T47D (cell line): ENCODE data around the gene ORM2.

ENCODE experiments used
- DNase-seq, 2 experiments: peaks; one replicate each; pipeline versions ENCODE4 v3.0.0 to v3.0.0-alpha.2; 2011 to 2012; ENCODE audit warnings: low read depth in 1 of 2, low spot score in 1 of 2
- JUND ChIP-seq: IDR thresholded peaks from 2 replicates; pipeline ENCODE4 v1.6.1; 2012; ENCODE audit warnings: low read depth
- in situ Hi-C: cut with HindIII; loops from 2 replicates; pipeline ENCODE4 v1.10.0; 2016; ENCODE audit warnings: low sequenced_read_pairs, low pct_unique_long_range_greater_than_20kb

ORM2 gene

DNA sequence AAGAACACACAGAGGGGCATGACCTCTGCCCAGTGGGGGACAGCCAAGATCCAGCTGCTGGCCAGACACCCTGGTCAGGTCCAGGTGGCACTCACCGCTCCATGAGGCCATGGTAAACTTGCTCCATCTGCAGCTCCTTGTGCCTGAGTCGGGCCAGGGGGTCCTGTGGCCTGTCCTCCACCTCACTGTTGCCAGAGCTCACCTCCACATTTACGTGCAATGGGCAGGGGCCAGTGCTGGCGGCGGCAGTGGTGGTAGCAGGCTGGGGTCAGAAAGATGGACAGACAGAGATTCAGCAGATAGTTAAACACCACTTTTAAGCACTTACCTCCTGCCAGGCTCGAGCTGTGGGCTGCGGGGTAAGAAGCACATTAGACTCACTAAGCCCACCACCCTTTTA, 30.1 kb downstream of the ORM2 start:
- no peak for DNase-seq
- TF ChIP-seq JUND = no peak
- in situ Hi-C loops = no loop called here

DNA sequence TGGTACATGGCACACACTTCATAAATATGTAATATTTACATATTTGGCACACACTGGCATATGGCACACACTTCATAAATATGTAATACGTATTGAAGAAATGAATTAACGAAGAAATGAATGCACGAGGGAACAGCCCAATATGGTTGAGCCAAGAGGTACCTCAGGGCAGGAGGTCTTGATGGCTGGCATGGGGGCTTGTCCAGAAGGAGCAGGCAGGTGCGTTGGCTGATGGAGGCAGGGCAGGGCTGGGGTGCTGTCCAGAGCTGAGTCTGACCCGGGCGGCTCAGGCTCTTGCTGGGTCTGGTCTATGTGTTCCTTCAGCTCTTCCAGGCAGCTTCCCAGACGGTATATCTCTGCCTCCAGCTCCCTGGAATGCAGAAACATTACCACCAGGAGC, 31.9 kb downstream of the ORM2 start:
- no peak for DNase-seq
- in situ Hi-C loops = no loop called here
- TF ChIP-seq JUND = no peak

DNA sequence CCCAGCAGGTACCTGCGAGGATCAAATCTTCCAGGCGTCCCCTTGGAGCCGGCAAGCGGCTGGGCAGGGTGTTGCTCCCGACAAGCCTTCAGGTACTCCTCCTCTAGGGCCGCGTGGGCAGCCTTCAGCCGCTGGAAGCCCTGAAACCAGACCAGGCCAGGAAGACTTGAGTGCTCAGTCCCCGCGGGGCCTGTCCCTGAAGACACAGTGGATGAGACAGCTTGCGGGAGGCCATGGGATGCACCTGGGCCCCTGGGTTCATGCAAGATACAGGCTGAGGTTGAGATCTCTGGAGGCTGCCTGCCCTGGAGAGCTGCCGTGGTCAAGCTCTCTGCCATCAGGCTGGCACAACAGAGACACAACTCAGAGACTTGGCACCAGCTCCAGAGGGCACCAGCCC, 32.7 kb downstream of the ORM2 start:
- in situ Hi-C loops = no loop called here
- no peak for TF ChIP-seq JUND
- DNase-seq = no peak

DNA sequence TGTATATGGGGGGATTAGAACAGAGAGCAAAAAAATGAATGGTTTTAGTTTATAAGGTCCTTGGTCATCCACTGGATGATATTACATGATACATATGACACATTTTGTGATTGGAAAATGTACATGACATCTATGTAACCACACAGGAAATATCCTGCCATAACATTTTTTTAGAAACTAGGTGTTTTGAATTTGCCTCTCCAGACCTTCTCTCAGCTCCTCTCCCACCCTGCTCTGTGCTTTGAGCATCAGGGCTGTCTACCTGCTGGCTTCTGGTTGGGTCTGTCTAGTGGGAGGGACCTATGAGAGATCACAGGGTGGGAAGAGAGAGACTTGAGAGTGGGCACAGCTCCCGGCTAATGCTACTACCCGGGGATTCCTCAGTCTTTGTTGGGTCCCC, 33.8 kb downstream of the ORM2 start:
- no peak for TF ChIP-seq JUND
- in situ Hi-C loops = no loop called here
- DNase-seq = no peak

DNA sequence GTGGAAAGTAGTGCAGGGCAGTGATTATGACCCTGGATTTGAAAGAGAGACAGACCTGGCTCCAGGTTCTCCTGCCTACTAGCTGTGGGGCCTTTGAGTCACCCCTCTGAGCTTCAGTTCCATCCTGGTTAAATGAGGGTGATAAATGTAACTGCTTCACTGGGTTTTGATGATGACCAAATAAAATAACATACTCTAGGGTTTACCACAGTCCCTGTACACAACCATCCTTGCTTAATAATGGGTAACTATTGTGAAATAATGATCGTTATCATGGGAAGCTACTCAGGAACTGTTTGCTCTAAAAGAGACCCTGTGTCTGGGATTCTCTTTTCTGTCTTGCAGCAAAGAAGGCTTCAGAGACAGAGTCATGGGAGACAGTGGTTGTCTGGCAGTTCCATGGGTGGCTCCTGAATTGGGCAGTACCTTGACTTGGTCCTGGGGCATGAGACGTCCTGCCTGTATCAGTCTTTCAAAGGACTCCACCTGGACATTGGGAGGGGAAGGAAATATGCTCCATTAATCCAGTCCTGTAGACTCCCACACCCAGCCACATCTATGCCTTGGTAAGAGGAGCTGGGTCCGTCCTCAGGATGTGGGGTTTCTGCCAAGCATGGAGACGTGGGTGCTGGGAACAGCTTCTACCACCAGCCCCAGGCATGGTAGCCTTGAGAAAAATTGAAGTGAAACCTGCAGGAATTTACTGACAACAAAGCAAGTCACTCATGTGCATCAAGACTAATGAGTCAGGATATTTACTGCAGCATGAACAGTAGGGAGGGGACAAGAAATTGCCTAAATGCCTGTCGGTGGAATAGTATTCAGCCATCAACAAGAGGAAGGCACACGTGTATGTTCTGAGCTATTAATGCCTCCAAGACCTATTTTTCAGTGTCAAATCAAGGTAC, 34.7 kb downstream of the ORM2 start:
- in situ Hi-C loops = no loop called here
- DNase-seq = peak in 1 of 2 experiments; percentile 35
- no peak for TF ChIP-seq JUND

DNA sequence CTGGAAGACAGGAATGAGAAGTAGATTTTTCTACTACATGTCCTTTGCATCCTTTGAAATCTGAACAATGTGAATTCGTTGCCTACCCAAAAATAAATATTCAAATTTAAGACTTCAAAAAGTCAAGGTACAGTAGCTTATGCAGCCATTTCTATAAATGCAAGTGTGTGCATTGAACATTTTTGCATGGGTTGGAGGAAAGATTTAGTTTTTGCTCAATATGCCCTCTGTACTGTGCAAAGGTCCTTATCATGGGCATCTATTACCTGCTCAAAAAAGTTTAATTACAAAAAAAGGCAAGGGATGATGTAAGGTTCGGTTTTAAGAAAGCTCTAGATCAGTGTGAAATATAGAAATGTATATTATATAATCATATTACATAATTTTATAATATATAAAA, 35.5 kb downstream of the ORM2 start:
- DNase-seq = no peak
- in situ Hi-C loops = no loop called here
- no peak for TF ChIP-seq JUND

DNA sequence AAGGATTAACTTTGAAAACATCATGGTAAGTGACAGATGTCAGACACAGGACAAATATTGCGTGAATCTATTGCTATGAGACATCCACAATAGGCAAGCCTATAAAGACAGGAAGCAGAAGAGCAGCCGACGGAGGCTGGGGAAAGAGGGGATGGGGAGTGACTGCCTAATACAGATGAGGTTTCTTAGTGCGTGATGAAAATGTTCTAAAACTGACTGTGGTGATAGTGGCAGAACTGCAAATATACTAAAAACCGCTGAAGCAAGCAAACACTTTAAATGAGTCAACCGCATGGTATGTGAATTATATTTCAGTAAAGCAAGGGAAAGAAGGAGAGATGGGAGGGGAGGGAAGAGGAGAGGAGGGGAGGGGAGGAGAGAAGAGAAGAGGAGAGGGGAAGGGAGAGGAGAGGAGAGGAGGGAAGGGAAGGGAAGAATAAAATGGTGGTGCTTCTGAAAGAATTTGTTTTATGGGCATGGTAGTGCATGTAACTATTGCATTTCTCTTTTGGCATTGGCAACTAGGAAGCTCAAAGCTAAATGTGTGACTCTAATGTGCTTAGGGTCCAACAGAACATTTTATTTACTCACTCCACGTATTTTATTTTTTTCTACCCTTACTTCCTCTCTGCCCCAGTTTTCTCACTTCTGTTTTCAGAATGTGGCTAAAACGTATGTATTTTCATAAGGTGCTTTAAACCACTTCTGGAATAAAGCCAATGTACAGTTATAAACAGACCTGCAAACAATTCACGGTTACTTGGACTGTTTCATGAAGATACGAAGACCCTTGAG, 36.9 kb downstream of the ORM2 start:
- DNase-seq = no peak
- in situ Hi-C loops = no loop called here
- TF ChIP-seq JUND = no peak

DNA sequence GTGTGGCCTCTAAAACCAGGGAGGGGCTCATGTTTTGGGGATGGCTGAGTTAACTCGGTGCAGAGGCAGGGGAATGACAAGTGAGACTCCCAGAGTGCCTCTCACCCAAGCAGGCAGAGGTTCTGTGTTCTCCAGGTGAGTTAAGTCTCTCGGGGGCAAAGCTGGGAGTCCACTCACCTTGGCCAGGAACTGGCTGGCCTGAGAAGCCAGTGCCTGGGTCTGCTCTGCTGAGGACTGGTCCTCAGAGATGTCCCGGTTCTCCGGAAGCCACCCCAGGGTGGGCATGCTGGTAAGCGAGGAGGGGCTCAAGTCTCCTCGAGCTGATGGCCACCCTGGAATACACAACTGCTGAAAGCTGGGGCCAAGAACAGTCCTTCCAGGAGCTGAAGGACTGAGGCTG, 37.7 kb downstream of the ORM2 start:
- in situ Hi-C loops = no loop called here
- no peak for DNase-seq
- no peak for TF ChIP-seq JUND

DNA sequence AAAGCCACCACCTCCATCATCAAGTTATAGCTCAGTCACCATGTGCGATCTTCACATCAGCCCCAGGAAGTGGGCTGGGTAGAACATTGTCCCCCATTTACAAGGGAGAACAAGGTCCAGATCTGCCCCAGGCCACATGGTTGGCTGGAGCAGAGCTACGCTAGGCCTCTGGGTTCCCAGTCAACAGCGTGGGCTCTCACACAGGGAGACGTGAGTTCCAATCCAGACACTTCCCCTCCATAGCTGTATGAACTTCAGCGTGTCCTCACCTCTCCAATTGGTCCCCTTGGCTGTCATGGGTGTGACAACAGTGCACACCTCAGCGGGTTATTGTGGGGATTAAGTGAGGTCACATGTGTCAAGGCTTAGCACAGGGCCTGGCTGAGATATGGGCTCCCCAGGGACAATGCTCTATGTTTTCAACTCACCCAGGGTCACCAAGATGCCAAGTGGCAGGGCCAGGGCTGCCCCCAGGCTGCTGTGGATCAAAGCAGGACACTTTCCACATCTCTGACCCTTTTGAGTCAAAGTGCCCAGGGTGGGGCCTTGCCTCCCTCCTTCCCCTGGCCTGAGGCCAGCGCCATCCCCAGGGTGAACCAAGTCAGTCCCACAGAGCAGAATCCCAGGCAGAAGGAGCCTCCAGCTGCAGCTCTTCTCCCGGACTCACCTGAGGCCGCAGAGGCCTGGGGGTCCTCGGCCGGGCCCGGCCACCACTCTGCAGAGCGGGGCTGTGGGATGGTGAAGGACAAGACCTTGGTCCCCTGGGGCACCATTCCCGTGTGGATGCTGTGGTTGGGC, 38.3 kb downstream of the ORM2 start:
- TF ChIP-seq JUND = no peak
- in situ Hi-C loops = no loop called here
- DNase-seq = no peak

DNA sequence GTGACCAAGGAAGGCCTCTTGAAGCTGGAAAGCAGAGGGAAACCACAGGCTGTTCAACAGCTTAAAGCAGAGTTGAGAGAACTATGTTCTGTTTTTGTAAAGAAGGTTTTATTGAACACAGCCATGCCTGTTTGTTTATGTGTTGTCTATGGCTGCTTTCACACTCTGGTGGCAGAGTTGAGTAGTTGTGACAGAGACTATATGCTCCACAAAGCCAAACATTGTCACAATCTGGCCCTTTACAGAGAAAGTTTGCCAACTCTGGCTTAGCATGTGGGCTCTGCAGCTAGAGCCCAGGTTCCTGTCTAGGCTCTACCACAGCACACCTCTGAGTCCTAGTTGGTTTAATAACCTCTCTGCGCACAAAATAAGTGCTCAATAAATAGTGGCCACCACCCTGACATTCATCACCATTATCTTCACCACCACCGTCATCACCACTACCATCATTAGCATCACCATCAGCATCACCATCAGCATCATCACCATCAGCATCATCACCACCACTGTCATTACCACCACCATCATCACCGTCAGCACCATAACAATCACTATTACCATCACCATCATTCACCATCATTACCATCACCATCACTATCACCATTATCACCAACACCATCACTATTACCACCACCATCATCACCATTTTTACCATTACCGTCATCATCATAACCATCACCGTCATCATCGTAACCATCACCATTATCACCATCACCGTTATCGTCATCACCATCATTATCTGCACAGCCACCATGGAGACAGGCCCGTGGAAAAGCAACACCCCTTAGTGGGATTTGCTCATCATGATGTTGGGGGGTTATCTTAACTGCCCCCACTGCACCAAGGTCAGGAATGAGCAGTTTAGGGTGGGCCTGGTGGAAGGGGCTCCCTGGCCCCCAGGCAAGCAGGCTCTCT, 39.8 kb downstream of the ORM2 start:
- no peak for TF ChIP-seq JUND
- in situ Hi-C loops = no loop called here
- DNase-seq = no peak

DNA sequence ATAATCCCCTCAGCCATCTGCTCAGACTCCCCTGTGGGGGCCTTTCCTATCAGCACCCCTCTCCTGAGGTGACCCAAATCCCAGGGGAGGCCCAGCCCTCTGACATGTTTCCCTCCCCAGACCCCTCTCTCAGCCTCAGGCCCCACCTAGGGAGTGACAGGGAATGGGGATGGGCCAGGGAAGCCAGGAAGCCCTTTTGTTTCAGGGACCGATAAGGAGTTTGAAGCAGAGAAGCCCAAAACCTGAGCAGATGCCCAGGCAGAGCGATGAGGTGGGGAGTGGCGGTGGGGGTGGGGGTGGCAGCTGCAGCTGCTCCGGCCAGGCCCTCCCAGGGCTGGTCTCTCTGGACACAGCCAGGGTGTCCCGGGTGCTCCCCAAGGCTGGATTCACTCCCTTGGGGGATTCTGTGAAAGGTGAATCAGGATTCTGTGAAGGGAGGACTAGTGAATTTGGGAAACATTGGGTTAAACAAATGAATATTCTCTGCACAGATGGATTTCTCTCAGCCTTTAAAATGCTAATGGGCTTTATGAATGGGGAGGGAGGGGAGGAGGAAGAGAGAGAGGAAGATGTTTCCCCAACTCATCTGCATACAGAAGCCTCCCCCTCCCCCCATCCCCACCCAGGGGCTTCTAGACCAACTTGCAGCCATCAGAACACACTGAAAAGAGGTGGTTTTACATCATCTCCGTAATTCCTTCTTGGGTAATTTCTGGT, 40.7 kb downstream of the ORM2 start:
- DNase-seq = no peak
- no peak for TF ChIP-seq JUND
- in situ Hi-C loops = no loop called here
